Measurements from ENCODE around the gene TNS2.

TNS2 gene

DNA sequence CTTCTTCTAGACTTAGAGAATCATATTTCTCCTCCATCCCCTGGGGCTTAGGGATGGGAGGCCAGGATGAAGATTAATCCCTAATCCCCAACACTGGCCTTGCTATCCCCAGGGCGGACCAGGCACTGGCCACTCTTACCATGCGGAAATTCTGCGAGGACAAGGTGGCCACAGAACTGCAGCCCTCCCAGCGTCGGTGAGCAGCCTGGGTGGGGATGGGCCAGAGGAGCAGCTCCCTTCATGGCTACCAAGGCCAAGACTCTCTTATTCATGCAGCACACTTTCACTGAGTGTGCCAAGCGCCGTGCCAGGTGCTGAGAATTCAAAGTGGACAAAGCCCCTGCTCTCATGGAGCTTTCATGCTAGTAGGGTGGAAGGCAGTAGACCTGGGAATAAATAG lies 7.0 kb downstream of the TNS2 start:
- no peak overlapping the region for H3K27ac ChIP-seq (ENCODE audit: insufficient read depth, low read depth, low read length, poor library complexity, severe bottlenecking)
- H3K36me3 ChIP-seq (ENCODE audit: control insufficient read depth, insufficient read depth, low read length), result no peaks in the 10 kb centered on the region
- 92 to 93% methylated on average over 7 of the region's 7 CpGs for WGBS, 2 experiments
- no peaks in the 10 kb centered on the region for H3K4me1 ChIP-seq (ENCODE audit: control insufficient read depth, insufficient read depth, low read length)
- no peak overlapping the region for H3K4me3 ChIP-seq (ENCODE audit: insufficient read depth, low read depth, low read length)
- H3K27me3 ChIP-seq (ENCODE audit: control insufficient read depth, insufficient read depth, low read length, poor library complexity, severe bottlenecking), result no peaks in the 10 kb centered on the region
- H3K9me3 ChIP-seq (ENCODE audit: control insufficient read depth, low read length), result no peaks in the 10 kb centered on the region

DNA sequence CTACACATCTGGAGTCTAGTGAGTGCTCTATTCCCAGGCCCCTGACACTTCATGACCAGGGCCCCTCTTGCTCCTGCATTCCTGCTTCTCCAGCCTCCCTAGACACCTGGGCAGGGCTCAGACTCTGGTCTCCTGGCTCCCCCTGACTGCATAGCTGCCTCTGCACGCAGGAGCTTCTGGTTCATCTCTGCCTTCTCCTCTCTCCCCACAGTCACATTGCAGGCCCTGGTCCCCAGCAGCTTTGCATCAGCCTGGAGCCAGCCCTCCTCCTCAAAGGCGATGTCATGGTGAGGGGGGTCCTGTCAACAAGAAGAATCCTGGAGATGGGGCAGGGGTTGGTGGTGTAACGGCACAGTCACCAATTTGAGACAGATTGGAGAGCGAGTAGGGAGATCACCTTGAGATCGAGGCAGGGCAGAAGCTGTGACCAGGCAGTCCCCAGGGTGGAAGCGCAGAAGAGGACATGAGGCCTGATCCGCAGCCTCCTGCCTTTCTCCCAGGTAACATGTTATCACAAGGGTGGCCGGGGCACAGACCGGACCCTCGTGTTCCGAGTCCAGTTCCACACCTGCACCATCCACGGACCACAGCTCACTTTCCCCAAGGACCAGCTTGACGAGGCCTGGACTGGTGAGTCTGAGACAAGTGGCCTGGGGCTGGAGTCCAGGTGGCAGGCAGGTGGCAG lies 8.1 kb downstream of the TNS2 start:
- WGBS, 2 experiments, result 89 to 92% methylated on average over 13 of the region's 13 CpGs
- no peaks in the 10 kb centered on the region for H3K27me3 ChIP-seq (ENCODE audit: control insufficient read depth, insufficient read depth, low read length, poor library complexity, severe bottlenecking)
- no peaks in the 10 kb centered on the region for H3K4me1 ChIP-seq (ENCODE audit: control insufficient read depth, insufficient read depth, low read length)
- no peaks in the 10 kb centered on the region for H3K9me3 ChIP-seq (ENCODE audit: control insufficient read depth, low read length)
- H3K27ac ChIP-seq (ENCODE audit: insufficient read depth, low read depth, low read length, poor library complexity, severe bottlenecking), result no peak overlapping the region
- H3K36me3 ChIP-seq (ENCODE audit: control insufficient read depth, insufficient read depth, low read length), result no peaks in the 10 kb centered on the region
- no peak overlapping the region for H3K4me3 ChIP-seq (ENCODE audit: insufficient read depth, low read depth, low read length)

DNA sequence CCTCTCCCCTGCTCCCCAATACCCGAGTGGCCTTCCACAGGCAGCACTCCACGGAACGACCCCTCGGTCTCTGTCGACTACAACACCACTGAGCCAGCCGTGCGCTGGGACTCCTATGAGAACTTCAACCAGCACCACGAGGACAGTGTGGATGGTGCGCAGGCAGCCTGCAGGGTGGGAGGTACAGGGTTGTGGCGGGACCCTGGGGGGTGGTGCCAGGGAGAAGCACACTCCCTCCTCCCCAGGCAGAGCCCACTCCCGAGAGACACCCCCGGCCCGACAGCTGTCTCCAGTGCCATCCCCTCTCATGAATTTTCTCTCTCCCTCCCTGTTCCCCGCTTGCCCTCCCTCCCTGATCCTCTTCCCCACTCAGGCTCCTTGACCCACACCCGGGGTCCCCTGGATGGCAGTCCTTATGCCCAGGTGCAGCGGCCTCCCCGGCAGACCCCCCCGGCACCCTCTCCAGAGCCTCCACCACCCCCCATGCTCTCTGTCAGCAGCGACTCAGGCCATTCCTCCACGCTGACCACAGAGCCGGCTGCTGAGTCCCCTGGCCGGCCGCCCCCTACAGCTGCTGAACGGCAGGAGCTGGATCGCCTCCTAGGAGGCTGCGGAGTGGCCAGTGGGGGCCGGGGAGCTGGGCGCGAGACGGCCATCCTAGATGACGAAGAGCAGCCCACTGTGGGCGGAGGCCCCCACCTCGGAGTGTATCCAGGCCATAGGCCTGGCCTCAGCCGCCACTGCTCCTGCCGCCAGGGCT lies 9.0 kb downstream of the TNS2 start:
- no peaks in the 10 kb centered on the region for H3K4me1 ChIP-seq (ENCODE audit: control insufficient read depth, insufficient read depth, low read length)
- no peaks in the 10 kb centered on the region for H3K36me3 ChIP-seq (ENCODE audit: control insufficient read depth, insufficient read depth, low read length)
- H3K27me3 ChIP-seq (ENCODE audit: control insufficient read depth, insufficient read depth, low read length, poor library complexity, severe bottlenecking), result no peaks in the 10 kb centered on the region

DNA sequence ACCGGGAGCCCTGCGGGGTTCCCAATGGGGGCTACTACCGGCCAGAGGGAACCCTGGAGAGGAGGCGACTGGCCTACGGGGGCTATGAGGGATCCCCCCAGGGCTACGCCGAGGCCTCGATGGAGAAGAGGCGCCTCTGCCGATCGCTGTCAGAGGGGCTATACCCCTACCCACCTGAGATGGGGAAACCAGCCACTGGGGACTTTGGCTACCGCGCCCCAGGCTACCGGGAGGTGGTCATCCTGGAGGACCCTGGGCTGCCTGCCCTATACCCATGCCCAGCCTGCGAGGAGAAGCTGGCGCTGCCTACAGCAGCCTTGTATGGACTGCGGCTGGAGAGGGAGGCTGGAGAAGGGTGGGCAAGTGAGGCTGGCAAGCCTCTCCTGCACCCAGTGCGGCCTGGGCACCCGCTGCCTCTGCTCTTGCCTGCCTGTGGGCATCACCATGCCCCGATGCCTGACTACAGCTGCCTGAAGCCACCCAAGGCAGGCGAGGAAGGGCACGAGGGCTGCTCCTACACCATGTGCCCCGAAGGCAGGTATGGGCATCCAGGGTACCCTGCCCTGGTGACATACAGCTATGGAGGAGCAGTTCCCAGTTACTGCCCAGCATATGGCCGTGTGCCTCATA lies 9.7 kb downstream of the TNS2 start:
- Histone ChIP-seq H3K4me3 (ENCODE audit: insufficient read depth, low read depth, low read length) (no peak overlapping the region), H3K4me1 (ENCODE audit: control insufficient read depth, insufficient read depth, low read length) (no peaks in the 10 kb centered on the region), H3K9me3 (ENCODE audit: control insufficient read depth, low read length) (no peaks in the 10 kb centered on the region), H3K27me3 (ENCODE audit: control insufficient read depth, insufficient read depth, low read length, poor library complexity, severe bottlenecking) (no peaks in the 10 kb centered on the region), H3K36me3 (ENCODE audit: control insufficient read depth, insufficient read depth, low read length) (no peaks in the 10 kb centered on the region), H3K27ac (ENCODE audit: insufficient read depth, low read depth, low read length, poor library complexity, severe bottlenecking) (no peak overlapping the region)
- WGBS, 2 experiments, result 91 to 93% methylated on average over 24 of the region's 24 CpGs

More for the DNA sequence above, 9.0 kb downstream of the TNS2 start:
- H3K27ac ChIP-seq (ENCODE audit: insufficient read depth, low read depth, low read length, poor library complexity, severe bottlenecking), result no peak overlapping the region
- no peaks in the 10 kb centered on the region for H3K9me3 ChIP-seq (ENCODE audit: control insufficient read depth, low read length)
- H3K4me3 ChIP-seq (ENCODE audit: insufficient read depth, low read depth, low read length), result no peak overlapping the region
- WGBS, 2 experiments, result 89 to 92% methylated on average over 35 of the region's 35 CpGs

DNA sequence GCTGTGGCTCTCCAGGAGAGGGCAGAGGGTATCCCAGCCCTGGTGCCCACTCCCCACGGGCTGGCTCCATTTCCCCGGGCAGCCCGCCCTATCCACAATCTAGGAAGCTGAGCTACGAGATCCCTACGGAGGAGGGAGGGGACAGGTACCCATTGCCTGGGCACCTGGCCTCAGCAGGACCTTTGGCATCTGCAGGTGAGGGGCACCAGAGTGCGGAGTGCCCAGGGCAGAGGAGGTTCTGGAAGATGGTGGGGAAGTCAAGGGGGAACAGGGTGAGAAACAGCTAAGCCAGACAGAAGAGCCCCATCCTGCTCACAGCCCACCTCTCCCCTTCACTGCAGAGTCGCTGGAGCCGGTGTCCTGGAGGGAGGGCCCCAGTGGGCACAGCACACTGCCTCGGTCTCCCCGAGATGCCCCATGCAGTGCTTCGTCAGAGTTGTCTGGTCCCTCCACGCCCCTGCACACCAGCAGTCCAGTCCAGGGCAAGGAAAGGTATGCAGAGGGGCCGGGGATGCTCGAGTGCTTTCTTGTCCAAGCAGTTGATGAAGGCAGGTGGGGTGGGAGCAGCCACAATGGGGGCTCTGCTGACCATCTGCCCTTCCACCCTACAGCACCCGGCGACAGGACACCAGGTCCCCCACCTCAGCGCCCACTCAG lies 10.3 kb downstream of the TNS2 start:
- no peaks in the 10 kb centered on the region for H3K4me1 ChIP-seq (ENCODE audit: control insufficient read depth, insufficient read depth, low read length)
- no peaks in the 10 kb centered on the region for H3K36me3 ChIP-seq (ENCODE audit: control insufficient read depth, insufficient read depth, low read length)
- no peak overlapping the region for H3K4me3 ChIP-seq (ENCODE audit: insufficient read depth, low read depth, low read length)
- no peak overlapping the region for H3K27ac ChIP-seq (ENCODE audit: insufficient read depth, low read depth, low read length, poor library complexity, severe bottlenecking)
- no peaks in the 10 kb centered on the region for H3K9me3 ChIP-seq (ENCODE audit: control insufficient read depth, low read length)
- no peaks in the 10 kb centered on the region for H3K27me3 ChIP-seq (ENCODE audit: control insufficient read depth, insufficient read depth, low read length, poor library complexity, severe bottlenecking)
- 92 to 93% methylated on average over 17 of the region's 17 CpGs for WGBS, 2 experiments

DNA sequence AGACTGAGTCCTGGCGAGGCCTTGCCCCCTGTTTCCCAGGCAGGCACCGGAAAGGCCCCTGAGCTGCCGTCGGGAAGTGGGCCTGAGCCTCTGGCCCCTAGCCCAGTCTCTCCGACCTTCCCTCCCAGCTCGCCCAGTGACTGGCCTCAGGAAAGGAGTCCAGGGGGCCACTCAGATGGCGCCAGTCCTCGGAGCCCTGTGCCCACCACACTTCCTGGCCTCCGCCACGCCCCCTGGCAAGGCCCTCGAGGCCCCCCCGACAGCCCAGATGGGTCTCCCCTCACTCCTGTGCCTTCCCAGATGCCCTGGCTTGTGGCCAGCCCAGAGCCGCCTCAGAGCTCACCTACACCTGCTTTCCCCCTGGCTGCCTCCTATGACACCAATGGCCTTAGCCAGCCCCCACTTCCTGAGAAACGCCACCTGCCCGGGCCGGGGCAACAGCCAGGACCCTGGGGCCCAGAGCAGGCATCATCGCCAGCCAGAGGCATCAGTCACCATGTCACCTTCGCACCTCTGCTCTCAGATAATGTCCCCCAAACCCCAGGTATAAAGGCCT lies 10.9 kb downstream of the TNS2 start:
- WGBS, 2 experiments, result 90 to 93% methylated on average over 18 of the region's 18 CpGs

DNA sequence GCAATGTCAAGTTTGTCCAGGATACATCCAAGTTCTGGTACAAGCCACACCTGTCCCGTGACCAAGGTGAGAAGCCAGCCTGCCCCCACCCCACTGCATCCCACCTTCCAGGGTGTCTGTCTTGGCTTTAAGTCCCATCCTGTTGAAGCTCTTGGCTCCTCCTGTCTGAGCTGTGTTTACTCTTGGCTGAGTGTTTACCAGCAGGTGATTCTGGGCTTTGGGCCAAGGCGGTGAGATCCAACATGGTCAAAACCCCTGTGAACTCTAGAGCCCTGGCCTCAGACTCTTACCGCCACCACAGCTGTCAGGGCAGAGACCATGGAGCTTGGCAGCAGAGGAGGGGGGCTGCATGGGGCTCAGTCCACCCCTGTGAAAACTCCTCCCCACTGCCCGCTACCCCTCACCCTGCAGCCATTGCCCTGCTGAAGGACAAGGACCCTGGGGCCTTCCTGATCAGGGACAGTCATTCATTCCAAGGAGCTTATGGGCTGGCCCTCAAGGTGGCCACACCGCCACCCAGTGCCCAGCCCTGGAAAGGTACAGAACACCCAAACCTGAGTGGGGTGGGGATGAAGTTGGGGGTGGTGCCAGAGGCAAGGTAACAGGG lies 11.6 kb downstream of the TNS2 start:
- Histone ChIP-seq H3K27me3 (ENCODE audit: control insufficient read depth, insufficient read depth, low read length, poor library complexity, severe bottlenecking) (no peaks in the 10 kb centered on the region), H3K4me1 (ENCODE audit: control insufficient read depth, insufficient read depth, low read length) (no peaks in the 10 kb centered on the region), H3K4me3 (ENCODE audit: insufficient read depth, low read depth, low read length) (no peak overlapping the region), H3K9me3 (ENCODE audit: control insufficient read depth, low read length) (no peaks in the 10 kb centered on the region), H3K27ac (ENCODE audit: insufficient read depth, low read depth, low read length, poor library complexity, severe bottlenecking) (no peak overlapping the region), H3K36me3 (ENCODE audit: control insufficient read depth, insufficient read depth, low read length) (no peaks in the 10 kb centered on the region)
- 82 to 90% methylated on average over 5 of the region's 5 CpGs for WGBS, 2 experiments

More for the DNA sequence above, 10.9 kb downstream of the TNS2 start:
- Histone ChIP-seq H3K9me3 (ENCODE audit: control insufficient read depth, low read length) (no peaks in the 10 kb centered on the region), H3K36me3 (ENCODE audit: control insufficient read depth, insufficient read depth, low read length) (no peaks in the 10 kb centered on the region), H3K27me3 (ENCODE audit: control insufficient read depth, insufficient read depth, low read length, poor library complexity, severe bottlenecking) (no peaks in the 10 kb centered on the region), H3K4me1 (ENCODE audit: control insufficient read depth, insufficient read depth, low read length) (no peaks in the 10 kb centered on the region), H3K4me3 (ENCODE audit: insufficient read depth, low read depth, low read length) (no peak overlapping the region), H3K27ac (ENCODE audit: insufficient read depth, low read depth, low read length, poor library complexity, severe bottlenecking) (no peak overlapping the region)

DNA sequence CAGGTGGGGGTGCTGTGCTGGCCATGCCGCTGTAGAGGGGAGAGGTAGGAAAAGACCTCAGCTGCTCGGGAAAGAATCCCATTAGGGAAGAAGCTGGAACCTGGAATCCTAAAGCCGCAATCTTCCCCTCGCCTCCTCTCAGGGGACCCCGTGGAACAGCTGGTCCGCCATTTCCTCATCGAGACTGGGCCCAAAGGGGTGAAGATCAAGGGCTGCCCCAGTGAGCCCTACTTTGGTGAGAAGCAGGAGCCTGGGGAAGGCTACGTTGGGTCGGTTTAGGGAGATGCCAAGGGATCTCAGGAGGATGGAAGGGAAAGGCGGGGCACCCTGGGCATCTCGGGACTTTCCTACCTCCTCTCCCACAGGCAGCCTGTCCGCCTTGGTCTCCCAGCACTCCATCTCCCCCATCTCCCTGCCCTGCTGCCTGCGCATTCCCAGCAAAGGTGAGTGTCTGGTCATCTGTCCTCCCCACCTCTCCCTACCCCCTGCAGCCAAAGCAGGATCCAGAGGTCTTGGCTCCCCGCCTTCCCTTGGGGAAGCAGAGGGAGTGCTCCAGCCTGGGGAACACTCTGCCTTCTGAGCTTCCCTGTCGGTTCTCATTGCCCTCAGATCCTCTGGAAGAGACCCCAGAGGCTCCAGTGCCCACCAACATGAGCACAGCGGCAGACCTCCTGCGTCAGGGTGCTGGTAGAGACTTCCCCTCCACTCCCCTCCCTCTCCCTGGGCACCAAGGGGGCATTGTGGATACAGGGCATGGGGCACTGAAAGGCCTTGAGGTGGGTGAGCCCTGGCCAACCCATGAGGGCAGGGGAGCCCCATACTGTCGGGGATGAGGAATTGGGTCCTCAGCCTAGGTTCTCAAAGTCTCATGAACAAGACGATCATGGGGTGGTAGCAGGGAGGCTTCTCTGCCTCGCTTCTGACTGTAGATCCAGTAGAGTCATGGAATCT lies 12.4 kb downstream of the TNS2 start:
- no peak overlapping the region for H3K27ac ChIP-seq (ENCODE audit: insufficient read depth, low read depth, low read length, poor library complexity, severe bottlenecking)
- no peak overlapping the region for H3K4me3 ChIP-seq (ENCODE audit: insufficient read depth, low read depth, low read length)
- H3K36me3 ChIP-seq (ENCODE audit: control insufficient read depth, insufficient read depth, low read length), result no peaks in the 10 kb centered on the region
- H3K9me3 ChIP-seq (ENCODE audit: control insufficient read depth, low read length), result no peaks in the 10 kb centered on the region
- H3K27me3 ChIP-seq (ENCODE audit: control insufficient read depth, insufficient read depth, low read length, poor library complexity, severe bottlenecking), result no peaks in the 10 kb centered on the region
- H3K4me1 ChIP-seq (ENCODE audit: control insufficient read depth, insufficient read depth, low read length), result no peaks in the 10 kb centered on the region
- 87 to 88% methylated on average over 20 of the region's 20 CpGs for WGBS, 2 experiments

All from ectodermal cell (in vitro differentiated cells).